Prostate gland (tissue), 2 donors: Measurements from ENCODE around the gene KANTR. TPM values are rescaled to one million over a fixed set of nuclear protein-coding genes. Genes with fewer than 3 reads are reported as not detected.
A peak's percentile ranks its signal among the peaks of the same experiment; 100 is the strongest.

Experiments
- DNase-seq: peaks from one replicate; pipeline ENCODE4 v3.0.0-alpha.2; 2019; ENCODE audit warnings: low spot score
- H3K27ac ChIP-seq, 2 donors: fragments of 200-600 bp; sonication (generic); 2 replicates each; pipeline ENCODE4 v1.5.1; 2017 to 2019
- H3K27me3 ChIP-seq: fragments of 200-600 bp; sonication (generic); replicated peaks from 2 replicates; pipeline ENCODE4 v1.5.1; 2019; ENCODE audit not compliant: insufficient read depth
- H3K36me3 ChIP-seq, 2 donors: fragments of 200-600 bp; sonication (generic); 1 replicate in 1 of 2; 2 replicates in 1 of 2; pipeline versions ENCODE4 v1.5.1 to v1.8.1; 2017 to 2019
- H3K4me1 ChIP-seq: fragments of 200-600 bp; sonication (generic); replicated peaks from 2 replicates; pipeline ENCODE4 v1.5.1; 2019
- H3K4me3 ChIP-seq, 2 donors: fragments of 200-600 bp; sonication (generic); 2 replicates each; pipeline ENCODE4 v1.5.1; 2017 to 2019
- H3K9me3 ChIP-seq: fragments of 200-600 bp; sonication (generic); 2 replicates; pipeline ENCODE4 v1.5.1; 2017
- CTCF ChIP-seq, 4 experiments: fragments of 200-600 bp in 2 of 4; fragments of 450-650 bp in 2 of 4; sonication (generic) in 2 of 4; IDR thresholded peaks; 1 replicate in 3 of 4; 2 replicates in 1 of 4; pipeline ENCODE4 v1.5.1; 2016 to 2019; ENCODE audit warnings: antibody characterized with exemption in 4 of 4, mild to moderate bottlenecking in 2 of 4, moderate library complexity in 2 of 4
- POLR2A ChIP-seq: fragments of 450-650 bp; IDR thresholded peaks from one replicate; pipeline ENCODE4 v1.6.1; 2016; ENCODE audit warnings: antibody characterized with exemption, mild to moderate bottlenecking
- POLR2AphosphoS5 ChIP-seq: sonication (generic); formaldehyde crosslinking; IDR thresholded peaks from one replicate; pipeline ENCODE4 v1.6.1; 2017; ENCODE audit warnings: antibody characterized with exemption
- WGBS: methylation state at CpG from one replicate; pipeline ENCODE4 v1.1.5; 2018; 5-methylcytosine and 5-hydroxymethylcytosine counted together
- intact Hi-C: fragments of 100-400 bp; cut with DNase I; formaldehyde crosslinking; loops from one replicate; pipeline ENCODE4 v1.14.2; 2022
- total RNA-seq, 2 donors: library from RNA; depleted of rRNA; stranded (reverse); fragments of >200 nt; gene quantifications; one replicate each; pipeline ENCODE4 v1.1.0, GENCODE V29; 2016

KANTR gene
- total RNA-seq, 2 donors from 2014 or later, result 11.5 to 27.9 TPM

GRCh38 chrX:53049127-53049517, 44.8 kb upstream of the KANTR start:
- Histone ChIP-seq H3K9me3 (no peaks in the 10 kb centered on the region), H3K27me3 (no peaks in the 10 kb centered on the region), H3K27ac (no peak overlapping the region), H3K36me3 (no peaks in the 10 kb centered on the region), H3K4me3 (peak overlapping the region; percentile 17 to 21), H3K4me1 (no peaks in the 10 kb centered on the region)
- DNase-seq, result no peak
- no peak for TF ChIP-seq CTCF (IDR thresholded peaks at IDR 0.05)
- no peak for TF ChIP-seq POLR2AphosphoS5
- no peak for TF ChIP-seq POLR2A
- intact Hi-C loops, result no loop called here
- 13% methylated on average over 7 of the region's 8 CpGs for WGBS

- no peak for DNase-seq
- H3K27me3 ChIP-seq, result no peaks in the 10 kb centered on the region
- no peak overlapping the region for H3K4me3 ChIP-seq
- H3K27ac ChIP-seq, result no peak overlapping the region
- WGBS, result 78% methylated on average over 6 of the region's 6 CpGs
- no peaks in the 10 kb centered on the region for H3K4me1 ChIP-seq
- no peaks in the 10 kb centered on the region for H3K36me3 ChIP-seq
- H3K9me3 ChIP-seq, result no peaks in the 10 kb centered on the region
- TF ChIP-seq POLR2AphosphoS5, result no peak
- TF ChIP-seq CTCF (IDR thresholded peaks at IDR 0.05), result no peak
- TF ChIP-seq POLR2A, result no peak
- intact Hi-C loops, result no loop called here
These were observed 43.1 kb upstream of the KANTR start for GRCh38 chrX:53050841-53051240.

DNA sequence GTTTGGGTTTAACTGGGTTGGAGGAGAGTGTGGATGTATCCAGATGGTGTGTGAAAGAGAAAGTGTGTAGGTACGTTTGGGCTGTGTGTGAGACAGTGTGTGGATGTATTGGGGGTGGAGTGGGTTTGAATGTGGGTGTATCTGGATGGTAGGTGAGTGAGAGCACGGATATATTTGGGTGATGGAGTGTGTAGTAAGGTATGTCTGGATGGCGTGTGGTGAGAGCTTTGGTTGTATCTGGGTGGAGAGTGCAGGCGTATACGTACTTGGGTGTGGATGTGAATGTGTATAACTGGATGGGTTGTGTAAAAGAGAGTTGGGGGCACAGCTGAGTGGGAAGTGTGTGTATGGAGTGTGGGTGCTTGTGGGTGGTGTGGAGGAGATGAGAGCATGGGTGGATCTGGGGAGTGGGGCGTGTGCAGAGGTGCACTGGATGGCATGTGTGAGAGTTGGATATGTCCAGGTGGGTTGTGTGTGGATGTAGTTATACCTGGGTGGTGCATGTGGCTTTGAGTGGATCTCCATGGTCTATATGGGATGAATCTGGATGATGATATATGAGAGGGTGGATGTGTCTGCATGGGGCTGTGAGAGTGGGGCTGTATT, 38.6 kb upstream of the KANTR start:
- TF ChIP-seq CTCF (IDR thresholded peaks at IDR 0.05) (no peak), POLR2AphosphoS5 (no peak)
- no peak overlapping the region for H3K27ac ChIP-seq
- H3K27me3 ChIP-seq, result no peaks in the 10 kb centered on the region
- WGBS, result 91% methylated on average over 6 of the region's 6 CpGs
- DNase-seq, result no peak
- H3K9me3 ChIP-seq, result no peaks in the 10 kb centered on the region
- no peak overlapping the region for H3K4me3 ChIP-seq
- no peaks in the 10 kb centered on the region for H3K4me1 ChIP-seq
- no peaks in the 10 kb centered on the region for H3K36me3 ChIP-seq
- intact Hi-C loops, result no loop called here

GRCh38 chrX:53056292-53056691, 37.6 kb upstream of the KANTR start:
- TF ChIP-seq POLR2A (no peak), POLR2AphosphoS5 (no peak), CTCF (IDR thresholded peaks at IDR 0.05) (no peak)
- WGBS, result 86% methylated on average over 5 of the region's 5 CpGs

DNA sequence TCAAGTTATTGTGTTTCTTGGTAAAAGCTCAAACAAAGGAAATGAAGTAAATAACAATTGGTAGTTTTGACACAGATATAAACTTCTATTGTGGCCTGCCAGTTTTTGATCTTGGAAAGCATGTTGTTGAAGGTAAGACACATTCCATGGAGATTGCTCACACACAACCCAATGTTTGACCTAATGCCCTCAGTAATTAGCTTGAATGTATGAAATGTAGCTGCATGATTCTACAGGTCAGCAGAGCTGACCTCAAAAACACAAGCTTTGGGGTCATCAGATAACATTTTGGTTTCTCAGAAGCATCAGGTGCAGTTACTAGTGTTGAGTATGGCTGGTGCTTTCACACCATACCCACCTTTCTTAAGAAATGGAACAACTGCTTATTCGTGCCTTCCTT, 28.8 kb upstream of the KANTR start:
- 100% methylated on average over 1 of the region's 1 CpG for WGBS
- H3K27me3 ChIP-seq, result no peaks in the 10 kb centered on the region
- no peak for TF ChIP-seq POLR2A
- TF ChIP-seq POLR2AphosphoS5, result no peak
- TF ChIP-seq CTCF (IDR thresholded peaks at IDR 0.05), result no peak
- no peaks in the 10 kb centered on the region for H3K9me3 ChIP-seq
- no peak overlapping the region for H3K27ac ChIP-seq
- no peak overlapping the region for H3K4me3 ChIP-seq
- H3K4me1 ChIP-seq, result no peaks in the 10 kb centered on the region
- no peak for DNase-seq
- H3K36me3 ChIP-seq, result no peaks in the 10 kb centered on the region
- intact Hi-C loops, result no loop called here

More at GRCh38 chrX:53056292-53056691, 37.6 kb upstream of the KANTR start:
- DNase-seq, result no peak
- Histone ChIP-seq H3K27ac (no peak overlapping the region), H3K36me3 (no peaks in the 10 kb centered on the region), H3K4me3 (no peak overlapping the region), H3K9me3 (no peaks in the 10 kb centered on the region), H3K27me3 (no peaks in the 10 kb centered on the region), H3K4me1 (no peaks in the 10 kb centered on the region)
- intact Hi-C loops, result no loop called here
